ENCODE data around the gene RASEF.

RASEF gene

GRCh38 chr9:83059417-83059816, 3.5 kb downstream of the RASEF start:
- in situ Hi-C loops (cut with HindIII; ENCODE audit: low sequenced_read_pairs), result no loop called here

GRCh38 chr9:83056911-83057310, 6.0 kb downstream of the RASEF start:
- in situ Hi-C loops (cut with HindIII; ENCODE audit: low sequenced_read_pairs), result no loop called here

- in situ Hi-C loops (cut with HindIII; ENCODE audit: low sequenced_read_pairs), result no loop called here
These were observed 6.8 kb downstream of the RASEF start for GRCh38 chr9:83056174-83056573.

DNA sequence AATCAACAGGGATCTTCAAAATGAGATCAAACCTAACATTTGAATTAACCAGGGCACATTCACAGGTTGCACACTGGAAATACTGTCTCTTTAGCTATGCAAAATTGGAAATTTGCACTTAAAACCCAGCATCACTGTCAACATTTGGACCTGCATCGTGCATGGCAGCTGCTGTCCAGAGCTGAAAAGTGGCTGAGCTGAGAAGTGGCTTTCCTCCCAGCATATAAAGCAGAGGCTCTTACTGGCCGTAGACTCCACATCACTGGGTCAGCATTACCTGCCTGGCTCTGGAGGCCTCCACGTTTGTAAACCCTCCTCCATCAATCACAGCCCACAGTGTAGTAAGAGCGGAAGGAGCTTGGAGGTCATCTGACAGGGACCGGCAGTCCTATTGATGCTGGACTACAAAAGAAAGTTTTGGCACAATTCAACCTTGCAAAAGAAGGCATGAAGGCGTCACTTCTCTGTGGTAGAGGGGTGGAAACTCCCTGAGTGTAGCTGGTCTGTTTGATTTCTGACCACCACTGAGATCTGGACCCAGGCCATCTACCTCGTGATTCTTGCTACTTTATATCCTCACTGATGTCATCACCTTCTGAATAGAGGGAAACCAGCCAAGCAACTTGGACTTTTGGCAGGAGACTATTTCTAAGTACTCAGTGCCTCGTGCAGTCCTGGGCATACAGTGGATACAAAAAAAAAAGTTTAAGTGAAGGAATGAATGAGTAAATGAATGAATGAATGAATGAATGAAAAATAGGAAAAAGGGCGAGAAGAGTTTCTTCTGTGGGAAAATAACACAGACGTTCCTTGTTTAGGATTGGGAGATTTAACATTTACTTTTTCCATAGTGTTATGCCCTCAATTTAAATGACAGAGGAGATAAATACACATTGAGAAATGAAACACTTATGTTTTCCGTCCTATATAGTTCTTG, 14.8 kb downstream of the RASEF start:
- in situ Hi-C loops (cut with HindIII; ENCODE audit: low sequenced_read_pairs), result no loop called here

GRCh38 chr9:83043597-83043996, 19.3 kb downstream of the RASEF start:
- in situ Hi-C loops (cut with HindIII; ENCODE audit: low sequenced_read_pairs), result no loop called here

DNA sequence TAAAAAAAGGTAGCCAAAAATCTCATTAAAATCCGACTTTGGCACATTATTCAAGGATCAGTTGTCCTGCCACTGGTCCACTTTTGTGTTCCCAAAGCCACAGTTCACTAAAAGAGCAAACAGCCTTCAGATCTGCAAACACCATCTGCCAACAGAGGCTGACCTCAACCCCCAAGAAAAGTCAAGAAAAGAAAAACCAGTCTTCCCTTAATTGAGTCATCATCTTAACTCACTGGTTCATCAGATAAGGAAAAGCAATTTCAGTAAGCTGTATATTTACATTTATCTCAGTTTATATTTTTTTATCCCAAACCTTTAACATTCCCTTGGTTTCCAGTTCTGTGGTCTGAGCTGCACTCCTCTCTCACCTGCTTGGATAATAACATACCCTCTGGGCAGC, 21.2 kb downstream of the RASEF start:
- in situ Hi-C loops (cut with HindIII; ENCODE audit: low sequenced_read_pairs), result no loop called here

DNA sequence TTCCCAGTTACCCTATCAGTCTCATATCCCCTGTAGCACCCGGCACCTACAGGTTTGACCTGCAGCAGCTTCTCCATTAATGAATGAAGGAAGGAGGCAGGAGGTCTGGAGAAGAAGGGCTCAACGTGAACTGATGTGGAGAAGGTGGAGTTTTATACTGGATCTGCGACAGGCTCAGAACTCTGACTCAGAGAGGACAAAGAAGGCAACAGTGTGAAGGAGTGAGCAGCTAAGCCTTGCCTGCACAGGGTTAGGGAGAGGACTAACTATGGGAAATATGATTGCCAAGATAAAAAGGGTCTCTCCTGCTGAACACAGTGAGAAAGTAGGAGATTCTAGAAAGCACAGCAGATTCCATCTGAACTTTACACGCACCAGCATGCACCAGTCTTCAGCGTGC, 23.6 kb downstream of the RASEF start:
- in situ Hi-C loops (cut with HindIII; ENCODE audit: low sequenced_read_pairs), result no loop called here

DNA sequence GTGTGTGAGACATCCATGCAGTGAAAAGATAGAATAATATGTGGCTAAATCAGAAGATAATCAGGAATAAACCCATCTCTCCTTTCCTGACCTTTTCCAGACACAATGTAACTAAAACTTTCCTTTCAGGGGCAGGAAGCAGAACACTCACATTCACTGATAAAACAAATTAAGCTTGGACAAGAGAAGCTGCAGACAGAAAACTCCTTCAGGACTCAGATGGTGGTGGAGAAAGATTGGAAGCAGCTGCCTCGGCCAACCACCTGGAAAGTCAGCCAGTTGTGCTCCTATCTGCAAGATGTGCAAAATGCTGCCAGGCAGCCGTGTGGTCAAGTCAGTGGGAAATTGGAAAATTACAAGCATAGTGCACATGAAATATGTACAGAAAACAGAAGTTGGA, 26.9 kb downstream of the RASEF start:
- in situ Hi-C loops (cut with HindIII; ENCODE audit: low sequenced_read_pairs), result no loop called here

DNA sequence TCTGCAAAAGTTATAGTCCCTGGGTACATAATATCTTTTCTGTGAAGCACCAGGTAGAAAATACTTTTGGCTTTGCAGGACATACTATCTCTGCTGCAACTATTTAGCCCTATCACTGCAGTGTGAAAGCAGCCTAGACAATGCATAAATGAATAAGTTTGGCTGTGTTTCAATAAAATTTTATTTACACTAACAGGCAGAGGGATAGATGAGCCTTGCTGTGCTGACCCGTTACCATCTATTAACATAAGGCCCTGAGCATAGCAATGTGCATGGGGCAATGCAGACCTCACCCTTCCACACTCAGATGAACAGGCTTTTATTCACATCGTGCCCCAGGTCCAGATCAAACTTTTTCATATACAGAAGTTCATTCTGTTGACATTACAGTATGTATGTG, 27.8 kb downstream of the RASEF start:
- in situ Hi-C loops (cut with HindIII; ENCODE audit: low sequenced_read_pairs), result no loop called here

- in situ Hi-C loops (cut with HindIII; ENCODE audit: low sequenced_read_pairs), result no loop called here
These were observed 28.4 kb downstream of the RASEF start for GRCh38 chr9:83034587-83034986.

GRCh38 chr9:83034026-83034425, 28.9 kb downstream of the RASEF start:
- in situ Hi-C loops (cut with HindIII; ENCODE audit: low sequenced_read_pairs), result no loop called here

GRCh38 chr9:83032065-83032625, 30.8 kb downstream of the RASEF start:
- in situ Hi-C loops (cut with HindIII; ENCODE audit: low sequenced_read_pairs), result no loop called here

DNA sequence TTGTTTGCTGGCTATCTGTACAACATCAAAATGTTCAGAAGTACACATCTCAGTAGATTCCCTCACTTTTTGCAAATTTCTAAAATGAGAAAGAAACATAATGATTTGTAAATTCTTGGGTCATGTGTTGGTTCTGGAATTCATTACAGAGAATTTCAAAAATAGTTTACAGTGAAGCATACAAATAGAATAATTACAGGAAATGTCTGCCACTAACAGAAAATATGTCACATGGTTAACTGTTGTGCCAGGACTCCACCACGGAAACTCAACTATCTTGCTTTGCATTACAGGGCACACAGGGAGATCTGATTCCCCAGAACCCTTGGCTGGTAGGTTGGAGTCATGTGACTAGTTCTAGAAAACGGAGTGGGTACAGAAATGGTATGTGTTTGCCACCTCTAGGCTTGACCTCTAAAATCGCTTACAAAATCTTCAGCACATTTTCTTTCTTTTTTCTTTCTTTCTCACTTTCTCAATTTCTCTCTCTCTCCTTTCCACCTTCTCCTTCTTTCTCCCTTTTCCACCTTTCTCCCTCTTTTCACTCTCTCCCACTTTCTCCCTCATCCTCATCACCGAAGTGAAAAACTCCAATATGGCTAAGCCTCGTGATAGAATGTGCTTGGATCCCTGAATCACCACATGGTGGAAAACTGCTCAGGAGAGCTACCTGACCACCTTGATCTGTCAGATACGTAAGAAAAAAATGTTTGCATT, 32.4 kb downstream of the RASEF start:
- in situ Hi-C loops (cut with HindIII; ENCODE audit: low sequenced_read_pairs), result no loop called here

GRCh38 chr9:83029531-83030137, 33.3 kb downstream of the RASEF start:
- in situ Hi-C loops (cut with HindIII; ENCODE audit: low sequenced_read_pairs), result no loop called here

DNA sequence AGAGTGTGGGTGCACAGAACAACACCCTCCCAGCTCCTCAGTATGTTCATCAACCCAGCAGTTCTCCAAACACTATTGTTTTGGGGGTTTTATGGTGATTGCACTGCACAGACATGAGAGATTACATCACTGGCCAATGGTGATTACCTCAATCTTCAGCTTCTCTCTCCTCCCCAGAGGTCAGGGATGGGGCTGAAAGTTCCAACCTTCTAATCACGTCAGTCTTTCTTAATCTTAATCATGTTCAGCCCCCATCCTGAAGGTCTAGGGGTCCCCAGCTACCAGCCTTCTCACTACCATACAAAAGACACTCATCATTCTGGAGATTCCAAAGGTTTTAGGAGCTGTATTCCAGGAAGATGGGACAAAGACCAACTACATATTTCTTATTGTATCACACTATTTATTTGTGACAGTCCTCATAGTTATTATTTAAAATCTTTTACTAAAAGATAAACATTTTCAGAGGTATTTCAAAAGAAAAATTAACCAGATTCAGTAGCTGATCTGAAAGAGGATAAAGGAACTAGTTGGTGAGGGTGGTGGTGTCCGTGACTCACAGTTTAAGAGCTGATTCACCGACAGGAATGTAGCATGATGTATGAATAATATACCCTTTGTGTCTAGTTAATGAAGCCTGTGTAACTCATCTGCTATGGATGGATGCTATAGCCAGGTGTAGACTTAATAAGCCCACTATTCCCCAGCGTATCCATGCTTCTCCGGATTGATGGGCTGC, 35.6 kb downstream of the RASEF start:
- in situ Hi-C loops (cut with HindIII; ENCODE audit: low sequenced_read_pairs), result no loop called here

GRCh38 chr9:83024506-83025125, 38.3 kb downstream of the RASEF start:
- in situ Hi-C loops (cut with HindIII; ENCODE audit: low sequenced_read_pairs), result no loop called here

DNA sequence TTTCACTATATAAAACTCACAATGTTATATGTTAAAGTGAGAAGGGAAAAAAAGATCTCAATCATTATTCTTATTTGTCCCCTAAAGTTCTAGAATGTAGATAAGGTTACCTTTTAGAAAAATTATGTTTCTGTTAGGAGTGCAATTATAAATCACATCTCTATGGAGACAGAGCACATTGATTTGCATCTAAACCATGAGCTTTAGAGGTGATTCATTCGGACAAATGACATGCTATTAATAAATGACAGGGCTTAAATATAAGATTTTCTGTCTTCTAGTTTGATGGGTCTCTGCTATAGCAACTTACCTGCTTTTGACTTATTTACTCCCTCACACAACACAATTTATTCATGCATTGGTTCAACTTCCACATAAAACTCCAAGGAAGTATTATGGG, 39.8 kb downstream of the RASEF start:
- in situ Hi-C loops (cut with HindIII; ENCODE audit: low sequenced_read_pairs), result no loop called here

- in situ Hi-C loops (cut with HindIII; ENCODE audit: low sequenced_read_pairs), result no loop called here
These were observed 42.1 kb downstream of the RASEF start for GRCh38 chr9:83020864-83021263.

- in situ Hi-C loops (cut with HindIII; ENCODE audit: low sequenced_read_pairs), result no loop called here
These were observed 42.6 kb downstream of the RASEF start for GRCh38 chr9:83020327-83020726.

GRCh38 chr9:83019246-83019645, 43.7 kb downstream of the RASEF start:
- in situ Hi-C loops (cut with HindIII; ENCODE audit: low sequenced_read_pairs), result no loop called here

All from DLD1 (cell line).